ENCODE measurements around the gene ARMCX5. TPM values are rescaled to one million over a fixed set of nuclear protein-coding genes. Genes with fewer than 3 reads are reported as not detected.

ARMCX5 gene
- total RNA-seq, 2 donors from 2014 or later: 7.5 to 7.9 TPM

GRCh38 chrX:102599951-102600579 lies 750 bp downstream of the ARMCX5 start:
- no peak for DNase-seq (ENCODE audit: low spot score)
- H3K4me3 ChIP-seq: peak overlapping the region; percentile 52 to 57
- no peaks in the 10 kb centered on the region for H3K9me3 ChIP-seq
- peak overlapping the region; percentile 71 to 81 for H3K27ac ChIP-seq
- H3K27me3 ChIP-seq: no peaks in the 10 kb centered on the region
- no peaks in the 10 kb centered on the region for H3K36me3 ChIP-seq
- no peaks in the 10 kb centered on the region for H3K4me1 ChIP-seq
- no peak for TF ChIP-seq CTCF (IDR thresholded peaks at IDR 0.05)

GRCh38 chrX:102604327-102604726 lies 5.0 kb downstream of the ARMCX5 start:
- H3K27me3 ChIP-seq: no peaks in the 10 kb centered on the region
- no peak overlapping the region for H3K4me3 ChIP-seq
- H3K4me1 ChIP-seq: no peaks in the 10 kb centered on the region
- no peak for DNase-seq (ENCODE audit: low spot score)
- H3K36me3 ChIP-seq: no peaks in the 10 kb centered on the region
- no peak overlapping the region for H3K27ac ChIP-seq
- no peak for TF ChIP-seq CTCF (IDR thresholded peaks at IDR 0.05)
- H3K9me3 ChIP-seq: no peaks in the 10 kb centered on the region

GRCh38 chrX:102606115-102606514 lies 6.8 kb downstream of the ARMCX5 start:
- TF ChIP-seq CTCF (IDR thresholded peaks at IDR 0.05): no peak
- Histone ChIP-seq H3K4me1 (no peaks in the 10 kb centered on the region), H3K9me3 (no peaks in the 10 kb centered on the region)

GRCh38 chrX:102610905-102611304 lies 11.6 kb downstream of the ARMCX5 start:
- no peak for DNase-seq (ENCODE audit: low spot score)
- Histone ChIP-seq H3K27me3 (no peaks in the 10 kb centered on the region), H3K4me3 (no peak overlapping the region), H3K36me3 (no peaks in the 10 kb centered on the region), H3K9me3 (no peaks in the 10 kb centered on the region), H3K4me1 (no peaks in the 10 kb centered on the region), H3K27ac (no peak overlapping the region)
- no peak for TF ChIP-seq CTCF (IDR thresholded peaks at IDR 0.05)

More at GRCh38 chrX:102606115-102606514, 6.8 kb downstream of the ARMCX5 start:
- no peaks in the 10 kb centered on the region for H3K27me3 ChIP-seq
- no peak overlapping the region for H3K27ac ChIP-seq
- H3K36me3 ChIP-seq: no peaks in the 10 kb centered on the region
- DNase-seq (ENCODE audit: low spot score): no peak
- H3K4me3 ChIP-seq: no peak overlapping the region

GRCh38 chrX:102624105-102624504 lies 24.8 kb downstream of the ARMCX5 start:
- no peak for DNase-seq (ENCODE audit: low spot score)
- no peaks in the 10 kb centered on the region for H3K4me1 ChIP-seq
- TF ChIP-seq CTCF (IDR thresholded peaks at IDR 0.05): no peak
- H3K9me3 ChIP-seq: peaks cover 4 to 38% of the 10 kb centered on the region in 2 donors
- no peak overlapping the region for H3K4me3 ChIP-seq
- no peaks in the 10 kb centered on the region for H3K27me3 ChIP-seq
- H3K27ac ChIP-seq: no peak overlapping the region
- no peaks in the 10 kb centered on the region for H3K36me3 ChIP-seq

GRCh38 chrX:102627640-102628039 lies 28.3 kb downstream of the ARMCX5 start:
- Histone ChIP-seq H3K9me3 (peaks cover 0 to 10% of the 10 kb centered on the region in 2 donors), H3K4me1 (no peaks in the 10 kb centered on the region), H3K4me3 (no peak overlapping the region), H3K27me3 (no peaks in the 10 kb centered on the region), H3K36me3 (no peaks in the 10 kb centered on the region), H3K27ac (no peak overlapping the region)
- no peak for DNase-seq (ENCODE audit: low spot score)
- TF ChIP-seq CTCF (IDR thresholded peaks at IDR 0.05): no peak

All from right atrium auricular region (tissue), 2 donors.